ENCODE results near the gene BDH1. TPM values are rescaled to one million over a fixed set of nuclear protein-coding genes. Genes with fewer than 3 reads are reported as not detected.

BDH1 gene
- total and polyA plus RNA-seq, 2 of the 8 experiments (the other 6 are each of a cell fraction or from before 2014, with no cell fraction given): 27.2 to 28.1 TPM

DNA sequence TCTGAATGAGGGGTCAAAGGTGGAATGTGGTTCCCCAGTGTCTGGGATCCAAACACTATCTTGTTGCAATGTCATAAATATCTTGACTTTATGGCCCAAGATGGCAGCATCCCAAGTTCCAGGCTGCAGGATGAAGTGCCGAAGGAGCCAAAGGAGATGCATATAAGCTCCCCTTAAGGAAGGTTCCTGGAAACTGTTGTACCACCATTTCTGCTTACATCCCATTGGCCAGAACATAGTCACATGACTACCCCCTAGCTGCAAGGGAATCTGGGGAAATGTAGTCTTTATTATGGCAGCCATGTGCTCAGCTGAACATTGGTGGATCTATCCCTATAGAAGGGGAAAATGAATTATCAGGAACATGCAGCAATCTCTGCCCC lies 54.3 kb downstream of the BDH1 start (continued):
- TF ChIP-seq, protein P1, sequence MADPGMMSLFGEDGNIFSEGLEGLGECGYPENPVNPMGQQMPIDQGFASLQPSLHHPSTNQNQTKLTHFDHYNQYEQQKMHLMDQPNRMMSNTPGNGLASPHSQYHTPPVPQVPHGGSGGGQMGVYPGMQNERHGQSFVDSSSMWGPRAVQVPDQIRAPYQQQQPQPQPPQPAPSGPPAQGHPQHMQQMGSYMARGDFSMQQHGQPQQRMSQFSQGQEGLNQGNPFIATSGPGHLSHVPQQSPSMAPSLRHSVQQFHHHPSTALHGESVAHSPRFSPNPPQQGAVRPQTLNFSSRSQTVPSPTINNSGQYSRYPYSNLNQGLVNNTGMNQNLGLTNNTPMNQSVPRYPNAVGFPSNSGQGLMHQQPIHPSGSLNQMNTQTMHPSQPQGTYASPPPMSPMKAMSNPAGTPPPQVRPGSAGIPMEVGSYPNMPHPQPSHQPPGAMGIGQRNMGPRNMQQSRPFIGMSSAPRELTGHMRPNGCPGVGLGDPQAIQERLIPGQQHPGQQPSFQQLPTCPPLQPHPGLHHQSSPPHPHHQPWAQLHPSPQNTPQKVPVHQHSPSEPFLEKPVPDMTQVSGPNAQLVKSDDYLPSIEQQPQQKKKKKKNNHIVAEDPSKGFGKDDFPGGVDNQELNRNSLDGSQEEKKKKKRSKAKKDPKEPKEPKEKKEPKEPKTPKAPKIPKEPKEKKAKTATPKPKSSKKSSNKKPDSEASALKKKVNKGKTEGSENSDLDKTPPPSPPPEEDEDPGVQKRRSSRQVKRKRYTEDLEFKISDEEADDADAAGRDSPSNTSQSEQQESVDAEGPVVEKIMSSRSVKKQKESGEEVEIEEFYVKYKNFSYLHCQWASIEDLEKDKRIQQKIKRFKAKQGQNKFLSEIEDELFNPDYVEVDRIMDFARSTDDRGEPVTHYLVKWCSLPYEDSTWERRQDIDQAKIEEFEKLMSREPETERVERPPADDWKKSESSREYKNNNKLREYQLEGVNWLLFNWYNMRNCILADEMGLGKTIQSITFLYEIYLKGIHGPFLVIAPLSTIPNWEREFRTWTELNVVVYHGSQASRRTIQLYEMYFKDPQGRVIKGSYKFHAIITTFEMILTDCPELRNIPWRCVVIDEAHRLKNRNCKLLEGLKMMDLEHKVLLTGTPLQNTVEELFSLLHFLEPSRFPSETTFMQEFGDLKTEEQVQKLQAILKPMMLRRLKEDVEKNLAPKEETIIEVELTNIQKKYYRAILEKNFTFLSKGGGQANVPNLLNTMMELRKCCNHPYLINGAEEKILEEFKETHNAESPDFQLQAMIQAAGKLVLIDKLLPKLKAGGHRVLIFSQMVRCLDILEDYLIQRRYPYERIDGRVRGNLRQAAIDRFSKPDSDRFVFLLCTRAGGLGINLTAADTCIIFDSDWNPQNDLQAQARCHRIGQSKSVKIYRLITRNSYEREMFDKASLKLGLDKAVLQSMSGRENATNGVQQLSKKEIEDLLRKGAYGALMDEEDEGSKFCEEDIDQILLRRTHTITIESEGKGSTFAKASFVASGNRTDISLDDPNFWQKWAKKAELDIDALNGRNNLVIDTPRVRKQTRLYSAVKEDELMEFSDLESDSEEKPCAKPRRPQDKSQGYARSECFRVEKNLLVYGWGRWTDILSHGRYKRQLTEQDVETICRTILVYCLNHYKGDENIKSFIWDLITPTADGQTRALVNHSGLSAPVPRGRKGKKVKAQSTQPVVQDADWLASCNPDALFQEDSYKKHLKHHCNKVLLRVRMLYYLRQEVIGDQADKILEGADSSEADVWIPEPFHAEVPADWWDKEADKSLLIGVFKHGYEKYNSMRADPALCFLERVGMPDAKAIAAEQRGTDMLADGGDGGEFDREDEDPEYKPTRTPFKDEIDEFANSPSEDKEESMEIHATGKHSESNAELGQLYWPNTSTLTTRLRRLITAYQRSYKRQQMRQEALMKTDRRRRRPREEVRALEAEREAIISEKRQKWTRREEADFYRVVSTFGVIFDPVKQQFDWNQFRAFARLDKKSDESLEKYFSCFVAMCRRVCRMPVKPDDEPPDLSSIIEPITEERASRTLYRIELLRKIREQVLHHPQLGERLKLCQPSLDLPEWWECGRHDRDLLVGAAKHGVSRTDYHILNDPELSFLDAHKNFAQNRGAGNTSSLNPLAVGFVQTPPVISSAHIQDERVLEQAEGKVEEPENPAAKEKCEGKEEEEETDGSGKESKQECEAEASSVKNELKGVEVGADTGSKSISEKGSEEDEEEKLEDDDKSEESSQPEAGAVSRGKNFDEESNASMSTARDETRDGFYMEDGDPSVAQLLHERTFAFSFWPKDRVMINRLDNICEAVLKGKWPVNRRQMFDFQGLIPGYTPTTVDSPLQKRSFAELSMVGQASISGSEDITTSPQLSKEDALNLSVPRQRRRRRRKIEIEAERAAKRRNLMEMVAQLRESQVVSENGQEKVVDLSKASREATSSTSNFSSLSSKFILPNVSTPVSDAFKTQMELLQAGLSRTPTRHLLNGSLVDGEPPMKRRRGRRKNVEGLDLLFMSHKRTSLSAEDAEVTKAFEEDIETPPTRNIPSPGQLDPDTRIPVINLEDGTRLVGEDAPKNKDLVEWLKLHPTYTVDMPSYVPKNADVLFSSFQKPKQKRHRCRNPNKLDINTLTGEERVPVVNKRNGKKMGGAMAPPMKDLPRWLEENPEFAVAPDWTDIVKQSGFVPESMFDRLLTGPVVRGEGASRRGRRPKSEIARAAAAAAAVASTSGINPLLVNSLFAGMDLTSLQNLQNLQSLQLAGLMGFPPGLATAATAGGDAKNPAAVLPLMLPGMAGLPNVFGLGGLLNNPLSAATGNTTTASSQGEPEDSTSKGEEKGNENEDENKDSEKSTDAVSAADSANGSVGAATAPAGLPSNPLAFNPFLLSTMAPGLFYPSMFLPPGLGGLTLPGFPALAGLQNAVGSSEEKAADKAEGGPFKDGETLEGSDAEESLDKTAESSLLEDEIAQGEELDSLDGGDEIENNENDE (IDR thresholded peaks at IDR 0.05; ENCODE audit: insufficient replicate concordance, low read length): no peak
- TF ChIP-seq CTBP2 (IDR thresholded peaks at IDR 0.05; ENCODE audit: borderline replicate concordance, insufficient read depth, insufficient read length, low read length) (no peak), SIX5 (IDR thresholded peaks at IDR 0.05; ENCODE audit: low read depth, low read length) (peak; percentile 31; the same call in 1 of the 2 replicates)
- TF ChIP-seq, protein P2, sequence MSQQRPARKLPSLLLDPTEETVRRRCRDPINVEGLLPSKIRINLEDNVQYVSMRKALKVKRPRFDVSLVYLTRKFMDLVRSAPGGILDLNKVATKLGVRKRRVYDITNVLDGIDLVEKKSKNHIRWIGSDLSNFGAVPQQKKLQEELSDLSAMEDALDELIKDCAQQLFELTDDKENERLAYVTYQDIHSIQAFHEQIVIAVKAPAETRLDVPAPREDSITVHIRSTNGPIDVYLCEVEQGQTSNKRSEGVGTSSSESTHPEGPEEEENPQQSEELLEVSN (IDR thresholded peaks at IDR 0.05): peak; percentile 64; the same call in 1 of the 2 replicates
